Daoy (cell line): ENCODE results near the gene SUGCT. TPM values are rescaled to one million over a fixed set of nuclear protein-coding genes. Genes with fewer than 3 reads are reported as not detected.

ENCODE experiments used
- DNase-seq: peaks from one replicate; pipeline ENCODE4 v3.0.0-alpha.2; 2015; ENCODE audit warnings: low read depth
- total RNA-seq: library from RNA; depleted of rRNA; stranded (reverse); fragments of >200 nt; shearing (Covaris generic); gene quantifications from 2 replicates; pipeline ENCODE4 v1.2.3, GENCODE V29; 2014

Gene SUGCT
- total RNA-seq, 1 experiment from 2014 or later: 11.8 TPM

GRCh38 chr7:40811666-40812065 is 676.9 kb downstream of the SUGCT start:
- no peak for DNase-seq

GRCh38 chr7:40815022-40815421 is 680.2 kb downstream of the SUGCT start:
- no peak for DNase-seq

GRCh38 chr7:40815512-40815911 is 680.7 kb downstream of the SUGCT start:
- no peak for DNase-seq

GRCh38 chr7:40822861-40823260 is 688.1 kb downstream of the SUGCT start:
- DNase-seq: peak; percentile 40

- peak; percentile 38 for DNase-seq
Measured at GRCh38 chr7:40824461-40824860, 689.7 kb downstream of the SUGCT start.

- DNase-seq: no peak
Measured at GRCh38 chr7:40826411-40827221, 691.8 kb downstream of the SUGCT start.

- peak; percentile 87 for DNase-seq
Measured at GRCh38 chr7:40827222-40828085, 692.6 kb downstream of the SUGCT start.

- DNase-seq: no peak
Measured at GRCh38 chr7:40828686-40829600, 694.1 kb downstream of the SUGCT start.

- no peak for DNase-seq
Measured at GRCh38 chr7:40833191-40833887, 698.5 kb downstream of the SUGCT start.

- peak; percentile 50 for DNase-seq
Measured at GRCh38 chr7:40833888-40834234, 699.1 kb downstream of the SUGCT start.

GRCh38 chr7:40836218-40836617 is 701.4 kb downstream of the SUGCT start:
- DNase-seq: peak; percentile 35

GRCh38 chr7:40839881-40840280 is 705.1 kb downstream of the SUGCT start:
- peak; percentile 82 for DNase-seq

GRCh38 chr7:40840990-40841389 is 706.2 kb downstream of the SUGCT start:
- no peak for DNase-seq

- DNase-seq: no peak
Measured at GRCh38 chr7:40842641-40843040, 707.8 kb downstream of the SUGCT start.

- DNase-seq: peak; percentile 54
Measured at GRCh38 chr7:40843338-40843985, 708.7 kb downstream of the SUGCT start.

GRCh38 chr7:40845943-40846342 is 711.1 kb downstream of the SUGCT start:
- no peak for DNase-seq

GRCh38 chr7:40847921-40848320 is 713.1 kb downstream of the SUGCT start:
- no peak for DNase-seq

- no peak for DNase-seq
Measured at GRCh38 chr7:40848541-40849221, 713.9 kb downstream of the SUGCT start.

GRCh38 chr7:40850017-40850416 is 715.2 kb downstream of the SUGCT start:
- peak; percentile 48 for DNase-seq

GRCh38 chr7:40851001-40851400 is 716.2 kb downstream of the SUGCT start:
- no peak for DNase-seq
